ENCODE measurements around the gene GNG8.
A peak's percentile ranks its signal among the peaks of the same experiment; 100 is the strongest.

Gene GNG8

GRCh38 chr19:46616631-46617322, 19.2 kb downstream of the GNG8 start:
- DNase-seq, result peak; percentile 88

- DNase-seq, result no peak
Measured at GRCh38 chr19:46615966-46616365, 20.0 kb downstream of the GNG8 start.

- peak; percentile 89 for DNase-seq
Measured at GRCh38 chr19:46614114-46614722, 21.8 kb downstream of the GNG8 start.

GRCh38 chr19:46613525-46613924, 22.5 kb downstream of the GNG8 start:
- DNase-seq, result no peak

GRCh38 chr19:46611776-46612175, 24.2 kb downstream of the GNG8 start:
- DNase-seq, result no peak

GRCh38 chr19:46610851-46611770, 24.9 kb downstream of the GNG8 start:
- DNase-seq, result peak; percentile 67

- no peak for DNase-seq
Measured at GRCh38 chr19:46610413-46610775, 25.6 kb downstream of the GNG8 start.

GRCh38 chr19:46609511-46610412, 26.2 kb downstream of the GNG8 start:
- DNase-seq, result no peak

GRCh38 chr19:46608581-46609345, 27.2 kb downstream of the GNG8 start:
- DNase-seq, result no peak

- no peak for DNase-seq
Measured at GRCh38 chr19:46608178-46608577, 27.8 kb downstream of the GNG8 start.

GRCh38 chr19:46607448-46607841, 28.6 kb downstream of the GNG8 start:
- DNase-seq, result no peak

GRCh38 chr19:46606681-46607447, 29.1 kb downstream of the GNG8 start:
- DNase-seq, result no peak

GRCh38 chr19:46606019-46606418, 30.0 kb downstream of the GNG8 start:
- DNase-seq, result no peak

- no peak for DNase-seq
Measured at GRCh38 chr19:46605356-46605821, 30.6 kb downstream of the GNG8 start.

GRCh38 chr19:46604781-46605355, 31.1 kb downstream of the GNG8 start:
- DNase-seq, result no peak

GRCh38 chr19:46603752-46604231, 32.2 kb downstream of the GNG8 start:
- no peak for DNase-seq

GRCh38 chr19:46603195-46603637, 32.8 kb downstream of the GNG8 start:
- no peak for DNase-seq

- no peak for DNase-seq
Measured at GRCh38 chr19:46602392-46603194, 33.4 kb downstream of the GNG8 start.
